Activated CD8-positive, alpha-beta memory T cell treated with anti-CD3 and anti-CD28 coated beads, Interleukin-2, amount 50 U/mL, for 24 hours (primary cell): ENCODE measurements around the gene UBQLN2.
A peak's percentile ranks its signal among the peaks of the same experiment; 100 is the strongest.
"Not testable (repeated sequence)": the region's sequence is repeated elsewhere in the genome, so short reads cannot be mapped to it uniquely, and the experiment has no call there.

Source experiments
- DNase-seq: peaks from one replicate; pipeline ENCODE4 v3.0.0-alpha.2; 2020; ENCODE audit errors: extremely low read depth

The UBQLN2 gene

DNA sequence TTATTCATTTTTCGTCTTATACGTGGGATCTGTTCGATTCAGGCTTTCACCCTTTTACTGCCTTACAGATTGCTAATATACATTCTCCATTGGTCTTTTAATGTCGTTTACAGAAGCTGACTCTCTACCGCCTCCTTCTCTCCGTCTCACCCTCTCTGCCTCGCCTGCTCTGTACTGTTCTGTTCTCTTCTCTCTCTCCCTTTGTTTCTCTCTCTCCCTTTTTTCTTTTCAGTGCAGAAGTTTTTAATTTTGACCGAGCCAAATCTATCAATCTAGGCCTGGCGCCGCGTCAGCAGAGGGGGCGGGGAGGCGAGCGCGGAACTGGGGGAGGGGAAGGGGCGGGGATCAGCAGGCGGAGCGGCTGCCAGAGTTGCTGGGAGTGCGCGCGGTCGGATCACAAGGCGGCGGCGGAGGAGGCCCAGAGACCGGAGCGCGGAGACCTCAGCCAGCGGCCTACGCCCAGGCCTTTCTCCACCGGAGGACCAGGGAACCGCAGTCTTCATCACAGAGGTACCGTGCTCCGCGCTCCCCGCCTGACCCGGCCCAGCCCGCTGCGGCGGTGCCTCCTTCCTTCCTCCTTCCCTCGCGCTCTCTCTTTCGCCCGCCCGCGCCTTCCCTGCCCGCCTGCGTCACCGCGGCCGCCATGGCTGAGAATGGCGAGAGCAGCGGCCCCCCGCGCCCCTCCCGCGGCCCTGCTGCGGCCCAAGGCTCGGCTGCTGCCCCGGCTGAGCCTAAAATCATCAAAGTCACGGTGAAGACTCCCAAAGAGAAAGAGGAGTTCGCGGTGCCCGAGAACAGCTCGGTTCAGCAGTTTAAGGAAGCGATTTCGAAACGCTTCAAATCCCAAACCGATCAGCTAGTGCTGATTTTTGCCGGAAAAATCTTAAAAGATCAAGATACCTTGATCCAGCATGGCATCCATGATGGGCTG, at the start of gene UBQLN2:
UBQLN2 (plus strand) TSS at position 397 of the 931 bp plus-strand sequence; CDS start at position 644, 247 bp downstream.
- peak; percentile 47 for DNase-seq

DNA sequence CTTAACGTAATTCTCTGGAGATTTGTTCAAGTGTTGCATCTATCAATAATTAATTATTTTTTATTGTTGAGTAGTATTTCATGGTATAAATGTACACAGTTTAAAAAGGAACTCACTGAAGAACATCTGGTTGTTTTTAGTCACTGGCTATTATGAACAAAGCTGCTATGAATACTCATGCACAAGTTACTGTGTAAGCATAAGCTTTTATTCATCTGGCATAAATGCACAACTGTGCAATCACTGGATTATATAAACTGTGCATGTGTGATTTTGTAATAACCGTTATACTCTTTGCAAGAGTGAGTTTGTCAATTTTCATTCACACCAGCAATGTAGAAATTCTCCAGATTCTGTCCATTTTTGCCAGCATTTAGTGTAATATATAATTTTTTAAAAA, 43.8 kb upstream of the UBQLN2 start:
- no peak for DNase-seq

DNA sequence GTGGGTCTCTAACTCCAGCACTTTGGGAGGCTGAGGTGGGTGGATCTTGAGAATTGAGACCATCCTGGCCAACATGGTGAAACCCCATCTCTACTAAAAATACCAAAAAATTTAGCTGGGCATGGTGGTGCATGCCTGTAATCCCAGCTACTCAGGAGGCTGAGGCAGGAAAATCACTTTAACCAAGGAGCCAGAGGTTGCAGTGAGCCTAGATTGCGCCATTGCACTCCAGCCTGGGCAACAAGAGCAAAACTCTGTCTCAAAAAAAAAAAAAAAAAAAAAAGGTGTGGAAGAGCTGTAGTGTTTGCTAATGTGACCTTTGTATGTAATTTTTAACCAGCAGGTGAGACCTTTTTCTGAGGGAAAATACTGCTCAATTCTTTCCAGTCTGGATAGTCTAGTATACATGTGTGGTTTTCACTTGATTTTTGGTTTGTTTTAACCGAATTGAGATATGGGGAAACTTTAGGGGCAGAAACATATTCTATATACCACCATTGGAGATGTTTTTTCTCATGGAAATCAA, 33.9 kb upstream of the UBQLN2 start:
- not testable (repeated sequence) for DNase-seq

DNA sequence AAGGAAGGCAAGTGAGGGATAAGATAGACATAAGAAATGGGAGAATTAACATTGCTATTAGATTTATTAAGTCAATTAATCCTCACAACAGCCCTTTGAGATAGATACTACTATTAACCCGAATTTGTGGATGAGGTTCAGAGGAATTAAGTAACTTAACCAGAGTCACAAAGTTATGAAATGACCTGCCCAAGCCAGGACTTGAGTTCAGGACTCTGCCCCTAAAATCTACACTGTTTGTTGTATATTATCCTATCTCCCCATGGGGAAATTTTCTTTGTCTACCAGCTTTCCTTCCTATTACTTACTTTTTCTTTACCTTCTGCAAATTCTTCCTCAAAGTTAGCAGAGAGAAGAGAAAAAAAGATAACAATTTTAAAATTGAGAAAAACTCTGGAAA, 33.4 kb upstream of the UBQLN2 start:
- no peak for DNase-seq

DNA sequence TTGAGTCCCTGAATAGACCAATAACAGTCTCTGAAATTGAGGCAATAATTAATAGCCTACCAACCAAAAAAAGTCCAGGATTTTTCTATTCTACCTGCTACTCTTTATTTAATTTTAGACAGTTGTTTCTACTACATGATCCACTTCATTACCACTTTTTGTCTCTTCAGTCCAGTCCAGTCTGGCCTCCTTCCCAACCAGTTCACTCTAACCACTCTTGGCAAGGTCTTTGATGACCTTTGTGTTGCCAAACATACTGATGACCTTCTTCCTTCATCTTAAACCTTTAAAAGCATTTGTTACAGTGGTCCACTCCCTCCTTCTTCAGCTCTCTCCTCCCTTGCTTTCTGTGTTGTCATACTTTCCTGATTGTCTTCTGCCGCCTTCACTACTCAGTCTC, 12.8 kb upstream of the UBQLN2 start:
- no peak for DNase-seq

DNA sequence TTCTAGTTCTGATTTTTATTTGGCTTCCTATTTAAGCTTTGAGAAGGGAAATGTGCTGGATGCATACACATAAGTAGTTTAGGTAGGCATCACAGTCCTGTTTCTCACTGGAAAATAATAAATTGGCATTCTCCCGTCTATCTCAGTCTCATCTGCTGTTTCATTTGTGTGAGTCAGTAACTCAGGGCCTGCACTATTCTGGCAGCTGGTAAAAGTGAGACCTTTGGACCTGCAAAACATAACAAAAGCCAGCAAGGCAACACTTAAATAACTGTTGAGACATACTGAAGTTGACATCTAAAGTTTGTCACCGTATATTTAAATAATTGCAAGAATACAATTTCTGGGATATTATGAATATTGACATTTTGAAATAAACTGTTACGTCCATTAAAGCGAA, 8.6 kb upstream of the UBQLN2 start:
- DNase-seq: no peak

DNA sequence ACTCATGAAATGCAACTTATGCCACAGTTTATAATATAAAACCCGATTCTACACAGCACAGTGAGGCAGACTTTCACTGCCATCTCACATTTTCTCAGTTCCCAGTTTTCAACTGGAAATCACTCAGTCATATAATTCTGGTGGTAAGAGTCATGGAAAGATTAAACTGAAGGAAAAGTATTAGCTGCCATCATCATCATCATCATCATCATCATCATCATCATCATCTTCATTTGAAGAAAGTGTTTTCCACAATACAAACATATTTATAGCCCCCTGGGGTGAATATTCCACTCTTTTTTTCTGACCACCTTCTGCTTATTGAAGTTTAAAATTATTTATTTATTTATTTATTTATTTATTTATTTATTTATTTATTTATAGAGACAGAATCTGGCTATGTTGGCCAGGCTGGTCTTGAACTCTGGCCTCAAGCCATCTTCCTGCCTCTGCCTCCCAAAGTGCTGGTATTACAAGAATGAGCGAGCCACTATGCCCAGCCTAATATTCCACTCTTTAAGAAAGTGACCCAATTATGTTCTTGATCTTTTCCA, 6.0 kb upstream of the UBQLN2 start:
- DNase-seq: no peak

DNA sequence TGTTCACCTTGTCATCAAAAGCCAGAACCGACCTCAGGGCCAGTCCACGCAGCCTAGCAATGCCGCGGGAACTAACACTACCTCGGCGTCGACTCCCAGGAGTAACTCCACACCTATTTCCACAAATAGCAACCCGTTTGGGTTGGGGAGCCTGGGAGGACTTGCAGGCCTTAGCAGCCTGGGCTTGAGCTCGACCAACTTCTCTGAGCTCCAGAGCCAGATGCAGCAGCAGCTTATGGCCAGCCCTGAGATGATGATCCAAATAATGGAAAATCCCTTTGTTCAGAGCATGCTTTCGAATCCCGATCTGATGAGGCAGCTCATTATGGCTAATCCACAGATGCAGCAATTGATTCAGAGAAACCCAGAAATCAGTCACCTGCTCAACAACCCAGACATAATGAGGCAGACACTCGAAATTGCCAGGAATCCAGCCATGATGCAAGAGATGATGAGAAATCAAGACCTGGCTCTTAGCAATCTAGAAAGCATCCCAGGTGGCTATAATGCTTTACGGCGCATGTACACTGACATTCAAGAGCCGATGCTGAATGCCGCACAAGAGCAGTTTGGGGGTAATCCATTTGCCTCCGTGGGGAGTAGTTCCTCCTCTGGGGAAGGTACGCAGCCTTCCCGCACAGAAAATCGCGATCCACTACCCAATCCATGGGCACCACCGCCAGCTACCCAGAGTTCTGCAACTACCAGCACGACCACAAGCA, 898 bp downstream of the UBQLN2 start:
- DNase-seq: no peak

DNA sequence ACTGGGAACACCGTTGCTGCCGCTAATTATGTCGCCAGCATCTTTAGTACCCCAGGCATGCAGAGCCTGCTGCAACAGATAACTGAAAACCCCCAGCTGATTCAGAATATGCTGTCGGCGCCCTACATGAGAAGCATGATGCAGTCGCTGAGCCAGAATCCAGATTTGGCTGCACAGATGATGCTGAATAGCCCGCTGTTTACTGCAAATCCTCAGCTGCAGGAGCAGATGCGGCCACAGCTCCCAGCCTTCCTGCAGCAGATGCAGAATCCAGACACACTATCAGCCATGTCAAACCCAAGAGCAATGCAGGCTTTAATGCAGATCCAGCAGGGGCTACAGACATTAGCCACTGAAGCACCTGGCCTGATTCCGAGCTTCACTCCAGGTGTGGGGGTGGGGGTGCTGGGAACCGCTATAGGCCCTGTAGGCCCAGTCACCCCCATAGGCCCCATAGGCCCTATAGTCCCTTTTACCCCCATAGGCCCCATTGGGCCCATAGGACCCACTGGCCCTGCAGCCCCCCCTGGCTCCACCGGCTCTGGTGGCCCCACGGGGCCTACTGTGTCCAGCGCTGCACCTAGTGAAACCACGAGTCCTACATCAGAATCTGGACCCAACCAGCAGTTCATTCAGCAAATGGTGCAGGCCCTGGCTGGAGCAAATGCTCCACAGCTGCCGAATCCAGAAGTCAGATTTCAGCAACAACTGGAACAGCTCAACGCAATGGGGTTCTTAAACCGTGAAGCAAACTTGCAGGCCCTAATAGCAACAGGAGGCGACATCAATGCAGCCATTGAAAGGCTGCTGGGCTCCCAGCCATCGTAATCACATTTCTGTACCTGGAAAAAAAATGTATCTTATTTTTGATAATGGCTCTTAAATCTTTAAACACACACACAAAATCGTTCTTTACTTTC, 1.8 kb downstream of the UBQLN2 start:
- no peak for DNase-seq

DNA sequence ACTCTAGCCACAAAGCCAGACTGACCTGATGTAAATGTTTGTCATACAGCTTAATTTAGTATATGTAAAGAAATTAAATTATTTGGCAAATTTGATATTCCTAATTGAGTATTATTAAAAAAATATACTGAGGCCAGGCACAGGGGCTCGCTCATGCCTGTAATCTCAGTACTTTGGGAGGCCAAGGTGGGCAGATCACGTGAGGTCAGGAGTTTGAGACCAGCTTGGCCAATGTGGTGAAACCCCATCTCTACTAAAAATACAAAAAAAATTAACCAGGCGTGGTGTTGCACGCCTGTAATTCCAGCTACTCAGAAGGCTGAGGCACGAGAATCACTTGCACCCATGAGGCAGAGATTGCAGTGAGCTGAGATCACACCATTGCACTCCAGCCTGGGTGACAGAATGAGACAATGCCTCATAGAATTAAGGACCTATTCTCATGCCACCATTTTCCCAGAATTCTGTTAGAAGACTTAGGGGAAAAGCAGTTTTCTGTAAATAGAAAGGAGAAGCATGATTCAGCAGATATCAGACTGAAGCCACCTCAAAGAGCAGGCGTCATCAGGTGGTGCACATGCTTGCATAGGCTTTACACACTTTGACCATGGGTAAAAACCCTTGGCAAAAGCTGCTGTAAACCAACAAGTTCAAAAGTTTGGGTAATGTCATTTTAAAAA, 6.1 kb downstream of the UBQLN2 start:
- DNase-seq: no peak

DNA sequence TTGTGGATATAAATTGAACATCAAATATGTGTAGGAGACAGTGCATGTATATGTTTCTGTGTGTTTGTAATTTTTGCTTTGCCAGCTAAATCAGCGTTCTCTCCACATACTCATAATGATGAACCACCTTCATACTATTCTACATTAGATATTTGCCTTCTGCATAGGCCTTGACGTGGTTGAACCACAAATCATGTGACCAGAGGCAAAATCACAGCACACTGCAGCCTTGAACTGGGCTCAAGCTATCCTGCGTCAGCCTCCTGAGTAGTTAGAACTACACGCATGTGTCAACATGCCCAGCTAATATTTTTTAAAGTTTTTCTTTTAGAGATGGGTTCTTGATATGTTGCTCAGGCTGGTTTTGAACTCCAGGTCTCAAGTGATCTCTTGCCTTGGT, 9.5 kb downstream of the UBQLN2 start:
- no peak for DNase-seq

DNA sequence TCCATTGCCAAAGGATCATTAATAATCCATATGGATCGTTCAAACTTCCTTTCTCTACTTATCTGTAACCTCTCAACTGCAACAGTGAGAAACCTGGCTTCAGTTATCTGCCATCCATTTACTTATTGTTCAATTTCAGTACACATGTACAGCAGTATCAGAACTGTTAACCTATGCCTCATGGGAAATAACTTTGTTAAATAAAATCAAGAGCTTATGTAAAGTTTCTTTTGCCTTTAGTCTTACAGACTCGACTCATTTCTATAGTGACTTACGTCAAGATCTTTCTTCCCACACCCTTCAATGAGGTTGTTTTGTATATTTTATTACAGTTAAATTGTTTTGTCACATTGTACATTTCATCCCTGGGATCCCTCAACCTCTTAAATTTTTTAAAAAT, 11.4 kb downstream of the UBQLN2 start:
- DNase-seq: no peak

DNA sequence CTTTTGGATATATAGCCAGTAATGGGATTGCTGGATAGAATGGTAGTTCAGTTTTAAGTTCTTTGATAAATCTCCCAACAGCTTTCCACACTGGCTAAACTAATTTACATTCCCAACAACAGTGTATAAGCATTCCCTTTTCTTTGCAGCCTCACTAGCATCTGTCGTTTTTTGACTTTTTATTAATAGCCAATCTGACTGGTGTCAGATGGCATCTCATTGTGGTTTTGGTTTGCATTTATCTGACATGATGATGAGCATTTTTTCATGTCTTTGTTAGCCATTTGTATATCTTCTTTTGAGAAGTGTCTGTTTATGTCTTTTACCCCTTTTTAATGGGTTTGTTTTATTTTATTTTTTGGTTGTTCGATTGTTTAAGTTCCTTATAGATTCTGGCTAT, 13.3 kb downstream of the UBQLN2 start:
- DNase-seq: no peak

DNA sequence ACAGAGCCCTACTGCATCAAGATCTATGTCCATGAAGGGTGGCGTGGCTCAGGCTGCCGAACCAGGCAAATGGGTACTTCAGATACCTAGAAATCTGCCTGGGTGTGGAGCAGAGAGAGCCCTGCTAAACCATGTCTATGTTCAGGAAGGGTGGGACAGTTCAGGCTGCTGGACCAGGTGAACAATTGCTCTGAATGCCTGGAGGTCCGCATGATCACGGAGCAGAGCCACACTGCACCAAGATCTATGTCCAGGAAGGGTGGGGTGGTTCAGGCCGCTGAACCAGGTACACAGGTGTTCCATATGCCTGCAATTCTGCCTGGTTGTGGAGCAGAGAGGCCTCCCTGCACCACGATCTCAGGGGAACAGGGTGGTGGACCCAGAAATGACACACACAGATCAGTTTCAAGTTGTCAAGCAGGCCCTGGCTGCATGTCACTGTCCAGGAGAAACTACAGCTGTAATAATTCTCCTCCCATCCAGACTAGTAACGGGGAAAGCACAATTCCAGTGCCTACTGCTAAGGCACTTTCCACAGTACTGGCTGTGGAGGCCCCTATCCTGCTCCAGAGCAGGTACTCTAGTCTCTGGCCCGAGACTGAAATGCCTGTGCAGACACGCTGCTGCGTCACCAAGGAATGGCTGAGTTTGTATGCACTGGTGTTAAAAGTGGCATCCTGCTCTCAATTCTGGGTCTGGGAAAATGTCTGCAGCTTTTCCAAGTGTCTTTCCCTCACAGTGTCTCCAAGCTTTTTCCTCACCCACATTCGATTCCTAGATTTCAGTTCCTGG, 25.2 kb downstream of the UBQLN2 start:
- no peak for DNase-seq

DNA sequence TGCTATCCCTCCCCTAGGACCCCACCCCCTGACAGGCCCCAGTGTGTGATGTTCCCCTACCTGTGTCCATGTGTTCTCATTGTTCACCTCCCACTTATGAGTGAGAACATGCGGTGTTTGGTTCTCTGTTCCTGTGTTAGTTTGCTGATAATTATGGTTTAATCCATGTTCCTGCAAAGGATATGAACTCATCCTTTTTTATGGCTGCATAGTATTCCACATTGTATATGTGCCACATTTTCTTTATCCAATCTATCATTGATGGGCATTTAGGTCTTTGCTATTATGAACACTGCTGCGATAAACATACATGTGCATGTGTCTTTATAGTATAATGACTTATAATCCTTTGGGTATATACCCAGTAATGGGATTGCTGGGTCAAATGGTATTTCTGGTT, 28.4 kb downstream of the UBQLN2 start:
- DNase-seq: not testable (repeated sequence)

DNA sequence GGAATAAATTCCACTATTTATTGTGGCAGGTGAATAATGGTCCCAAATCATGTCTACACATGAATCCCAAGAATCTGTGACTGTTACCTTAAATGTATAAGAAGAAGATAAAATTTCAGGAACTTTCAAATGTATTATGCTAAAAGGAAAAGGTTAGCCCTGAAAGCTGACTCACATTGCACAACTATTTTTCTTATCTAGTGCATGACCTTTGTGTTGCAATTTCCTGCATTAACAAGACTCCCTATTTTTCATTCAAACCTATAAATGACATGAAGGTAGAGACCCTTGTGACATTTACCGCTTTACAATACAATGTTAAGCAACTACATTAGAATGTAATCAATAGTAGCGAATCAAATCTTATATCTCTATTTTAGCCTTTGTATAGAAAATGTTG, 36.7 kb downstream of the UBQLN2 start:
- no peak for DNase-seq

DNA sequence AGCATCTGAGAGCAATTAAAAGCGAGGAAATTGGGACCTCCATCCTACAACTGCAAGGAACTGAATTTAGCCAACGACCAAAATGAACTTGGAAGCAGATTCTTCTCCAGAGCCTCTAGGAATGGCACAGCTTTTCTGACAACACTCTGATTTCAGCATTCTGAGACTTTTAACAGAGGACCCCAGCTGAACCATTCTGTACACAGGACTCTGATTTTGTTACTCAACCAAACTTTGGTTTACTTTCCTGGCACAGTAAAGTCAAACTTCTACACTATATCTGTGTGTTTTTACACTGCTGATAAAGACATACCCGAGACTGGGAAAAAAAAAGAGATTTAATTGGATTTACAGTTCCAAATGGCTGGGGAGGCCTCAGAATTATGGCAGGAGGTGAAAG, 37.6 kb downstream of the UBQLN2 start:
- no peak for DNase-seq

DNA sequence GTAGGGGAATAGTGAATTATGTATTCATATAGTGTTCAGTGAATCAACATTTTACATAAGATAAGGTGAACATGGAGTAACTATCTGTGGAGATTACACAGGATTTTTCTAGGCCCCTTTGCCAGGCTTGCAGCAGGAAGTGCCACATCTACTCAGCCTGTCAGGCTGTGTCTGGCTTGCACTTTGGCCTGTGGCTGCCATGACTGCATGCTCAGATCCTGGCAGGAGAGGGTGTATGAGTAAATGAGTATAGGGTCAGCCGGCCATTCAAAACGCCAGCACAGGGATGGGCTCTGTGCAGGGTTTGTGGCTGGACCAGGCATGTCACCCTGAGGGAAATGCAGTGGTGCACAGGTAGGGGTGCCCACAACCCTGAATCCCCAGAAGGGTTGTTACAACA, 51.9 kb downstream of the UBQLN2 start:
- DNase-seq: no peak
